Duodenal mucosa (tissue), 2 donors: ENCODE measurements around the gene FAM76A.
"Not testable (repeated sequence)": the region's sequence is repeated elsewhere in the genome, so short reads cannot be mapped to it uniquely, and the experiment has no call there.

Experiments
- H3K27ac ChIP-seq: one replicate; pipeline ENCODE4 v1.7.0; 2013; ENCODE audit warnings: low read depth, low read length
- H3K27me3 ChIP-seq, 2 donors: one replicate each; pipeline ENCODE4 v1.7.0; 2013; ENCODE audit warnings: low read length in 2 of 2, control low read depth in 1 of 2; ENCODE audit not compliant: insufficient read depth in 2 of 2, control insufficient read depth in 1 of 2
- H3K36me3 ChIP-seq, 2 donors: one replicate each; pipeline ENCODE4 v1.7.0; 2013; ENCODE audit warnings: low read length in 2 of 2, control low read depth in 1 of 2; ENCODE audit not compliant: insufficient read depth in 2 of 2, control insufficient read depth in 1 of 2
- H3K4me1 ChIP-seq, 2 donors: one replicate each; pipeline ENCODE4 v1.7.0; 2013; ENCODE audit warnings: low read length in 2 of 2, control low read depth in 1 of 2; ENCODE audit not compliant: insufficient read depth in 2 of 2, control insufficient read depth in 1 of 2
- H3K4me3 ChIP-seq, 2 donors: one replicate each; pipeline ENCODE4 v1.7.0; 2013; ENCODE audit warnings: low read length in 2 of 2, low read depth in 1 of 2
- H3K9ac ChIP-seq, 2 donors: one replicate each; pipeline ENCODE4 v1.7.0; 2013; ENCODE audit warnings: low read length in 2 of 2, low read depth in 1 of 2
- H3K9me3 ChIP-seq, 2 donors: one replicate each; pipeline ENCODE4 v1.7.0; 2013; ENCODE audit warnings: low read length in 2 of 2, control low read depth in 1 of 2; ENCODE audit not compliant: control insufficient read depth in 1 of 2

The FAM76A gene

DNA sequence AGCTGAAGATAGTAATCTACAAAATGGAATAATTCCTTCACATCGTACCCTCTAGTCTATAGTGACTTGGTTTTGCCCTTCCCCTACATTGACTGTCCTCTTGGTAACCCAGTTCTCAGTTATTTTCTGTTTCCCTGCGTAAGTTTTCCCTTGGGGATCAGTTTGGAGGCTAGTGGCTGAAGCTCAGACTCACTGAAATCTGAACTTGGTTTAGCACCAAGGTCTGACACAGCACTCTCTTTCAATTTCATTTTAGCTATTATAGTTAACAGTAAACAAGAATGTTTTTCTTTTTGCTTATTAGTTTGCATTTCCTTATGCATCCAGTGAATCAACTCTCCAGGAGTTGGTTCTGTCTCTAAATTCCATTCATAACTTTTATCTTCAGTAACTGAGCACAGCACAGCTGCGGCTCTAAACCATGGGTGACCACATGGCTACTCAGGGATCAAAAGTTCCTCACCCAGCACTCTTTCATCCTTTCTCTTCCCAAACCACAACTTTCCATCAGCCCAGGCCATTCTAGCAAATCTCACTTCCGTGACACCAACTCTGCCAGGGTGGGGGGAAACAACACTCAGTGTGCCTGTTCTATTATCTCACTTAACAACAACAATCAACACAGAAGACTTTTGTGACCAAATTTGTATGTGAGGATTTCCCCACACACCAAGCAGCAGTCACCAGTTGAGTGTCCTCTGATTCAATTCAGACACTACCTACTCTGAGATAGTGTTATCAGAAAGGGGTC is 36.2 kb upstream of the FAM76A start:
- Histone ChIP-seq H3K9ac (no peak overlapping the region), H3K4me3 (no peak overlapping the region), H3K4me1 (peaks cover 8 to 9% of the 10 kb centered on the region in 2 donors), H3K27me3 (no peaks in the 10 kb centered on the region), H3K9me3 (no peaks in the 10 kb centered on the region), H3K36me3 (no peaks in the 10 kb centered on the region), H3K27ac (no peak overlapping the region)

DNA sequence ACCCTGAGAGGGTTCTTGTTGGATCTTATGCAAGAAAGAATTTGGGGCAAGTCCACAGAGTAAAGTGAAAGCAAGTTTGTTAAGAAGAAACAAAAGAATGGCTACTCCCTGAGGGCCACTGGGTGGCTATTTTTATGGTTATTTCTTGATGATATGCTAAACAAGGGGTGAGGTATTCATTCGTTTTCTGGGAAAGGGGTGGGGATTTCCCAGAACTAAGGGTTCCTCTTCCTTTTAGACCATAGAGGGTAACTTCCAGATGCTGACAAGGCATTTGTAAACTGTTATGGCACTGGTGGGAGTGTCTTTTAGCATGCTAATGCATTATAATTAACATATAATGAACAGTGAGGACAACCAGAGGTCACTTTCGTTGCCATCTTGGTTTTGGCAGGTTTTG is 35.6 kb upstream of the FAM76A start:
- no peak overlapping the region for H3K9ac ChIP-seq
- H3K27me3 ChIP-seq, result no peaks in the 10 kb centered on the region
- H3K27ac ChIP-seq, result no peak overlapping the region
- no peaks in the 10 kb centered on the region for H3K36me3 ChIP-seq
- H3K4me1 ChIP-seq, result peaks cover 8 to 9% of the 10 kb centered on the region in 2 donors
- no peak overlapping the region for H3K4me3 ChIP-seq
- no peaks in the 10 kb centered on the region for H3K9me3 ChIP-seq

DNA sequence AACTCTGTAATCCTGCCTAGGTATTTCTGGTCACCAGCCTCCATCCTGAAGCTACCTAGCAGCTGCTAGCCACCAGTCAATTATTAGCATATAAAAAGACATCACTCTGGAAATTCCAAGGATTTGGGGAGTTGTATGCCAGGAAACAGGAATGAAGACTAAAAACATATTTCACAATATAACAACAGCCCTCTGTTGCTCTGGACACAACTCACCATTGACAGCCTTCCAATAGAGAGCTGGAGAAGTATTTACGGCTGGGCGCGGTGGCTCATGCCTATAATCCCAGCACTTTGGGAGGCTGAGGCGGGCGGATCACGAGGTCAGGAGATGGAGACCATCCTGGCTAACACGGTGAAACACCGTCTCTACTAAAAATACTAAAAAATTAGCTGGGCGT is 28.9 kb upstream of the FAM76A start:
- H3K9me3 ChIP-seq, H3K9ac ChIP-seq, H3K27ac ChIP-seq, H3K4me1 ChIP-seq, H3K27me3 ChIP-seq, H3K4me3 ChIP-seq, H3K36me3 ChIP-seq: not testable (repeated sequence)

DNA sequence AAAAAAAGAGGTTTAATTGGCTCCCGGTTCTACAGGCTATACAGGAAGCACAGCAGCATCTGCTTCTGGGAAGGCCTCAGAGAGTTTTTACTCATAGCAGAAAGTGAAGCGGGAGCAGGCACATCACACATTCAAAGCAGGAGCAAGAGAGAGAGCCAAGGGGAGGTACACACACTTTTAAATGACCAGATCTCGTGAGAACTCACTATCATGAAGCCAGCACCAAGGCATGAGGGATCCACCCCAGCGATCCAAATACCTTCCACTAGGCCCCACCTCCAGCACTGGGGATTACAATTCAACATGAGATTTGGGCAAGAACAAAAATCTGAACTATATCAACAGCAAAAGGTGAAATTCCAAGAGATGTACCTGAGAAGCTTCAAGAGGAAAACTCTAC is 20.8 kb upstream of the FAM76A start:
- H3K27me3 ChIP-seq, result no peaks in the 10 kb centered on the region
- H3K4me3 ChIP-seq, result no peak overlapping the region
- H3K9me3 ChIP-seq, result peaks cover 0 to 4% of the 10 kb centered on the region in 2 donors
- no peak overlapping the region for H3K9ac ChIP-seq
- H3K36me3 ChIP-seq, result no peaks in the 10 kb centered on the region
- H3K27ac ChIP-seq, result no peak overlapping the region
- no peaks in the 10 kb centered on the region for H3K4me1 ChIP-seq

DNA sequence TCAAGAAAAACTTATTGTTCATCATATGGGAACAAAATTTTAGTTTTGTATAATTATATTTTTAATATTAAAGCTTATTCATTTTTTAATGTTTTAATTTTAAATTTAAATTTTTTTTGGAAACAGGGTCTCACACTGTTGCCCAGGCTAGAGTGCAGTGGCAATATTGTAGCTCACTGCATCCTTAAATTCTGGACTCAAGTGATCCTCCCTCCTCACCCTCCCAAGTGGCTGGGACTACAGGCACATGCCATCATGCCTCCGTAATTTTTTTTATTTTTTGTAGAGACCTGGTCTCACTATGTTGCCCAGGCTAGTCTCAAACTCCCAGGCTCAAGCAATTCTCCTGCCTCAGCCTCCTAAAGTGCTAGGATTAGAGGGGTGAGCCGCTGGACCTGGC is 20.2 kb upstream of the FAM76A start:
- Histone ChIP-seq H3K9ac (no peak overlapping the region), H3K4me1 (no peaks in the 10 kb centered on the region), H3K4me3 (no peak overlapping the region), H3K27ac (no peak overlapping the region), H3K9me3 (peaks cover 0 to 4% of the 10 kb centered on the region in 2 donors), H3K36me3 (no peaks in the 10 kb centered on the region), H3K27me3 (no peaks in the 10 kb centered on the region)

DNA sequence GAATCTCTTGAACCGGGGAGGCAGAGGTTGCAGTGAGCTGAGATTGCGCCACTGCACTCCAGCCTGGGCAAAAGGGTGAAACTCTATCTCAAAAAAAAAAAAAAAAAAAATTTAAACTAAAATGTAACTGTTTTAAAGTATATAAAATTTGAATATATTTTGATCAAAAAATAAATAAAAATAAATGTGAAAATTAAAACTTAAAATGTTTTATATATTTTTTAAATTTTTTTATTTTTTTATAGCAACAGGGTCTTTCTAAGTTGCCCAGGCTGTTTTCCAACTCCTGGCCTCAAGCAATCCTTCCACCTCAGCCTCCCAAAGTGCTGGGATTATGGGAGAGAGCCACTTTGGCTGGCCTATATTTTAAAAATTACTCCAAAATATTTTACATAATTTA is 15.2 kb upstream of the FAM76A start:
- no peaks in the 10 kb centered on the region for H3K9me3 ChIP-seq
- no peaks in the 10 kb centered on the region for H3K4me1 ChIP-seq
- H3K4me3 ChIP-seq, result no peak overlapping the region
- H3K9ac ChIP-seq, result no peak overlapping the region
- H3K27ac ChIP-seq, result no peak overlapping the region
- H3K27me3 ChIP-seq, result no peaks in the 10 kb centered on the region
- no peaks in the 10 kb centered on the region for H3K36me3 ChIP-seq

DNA sequence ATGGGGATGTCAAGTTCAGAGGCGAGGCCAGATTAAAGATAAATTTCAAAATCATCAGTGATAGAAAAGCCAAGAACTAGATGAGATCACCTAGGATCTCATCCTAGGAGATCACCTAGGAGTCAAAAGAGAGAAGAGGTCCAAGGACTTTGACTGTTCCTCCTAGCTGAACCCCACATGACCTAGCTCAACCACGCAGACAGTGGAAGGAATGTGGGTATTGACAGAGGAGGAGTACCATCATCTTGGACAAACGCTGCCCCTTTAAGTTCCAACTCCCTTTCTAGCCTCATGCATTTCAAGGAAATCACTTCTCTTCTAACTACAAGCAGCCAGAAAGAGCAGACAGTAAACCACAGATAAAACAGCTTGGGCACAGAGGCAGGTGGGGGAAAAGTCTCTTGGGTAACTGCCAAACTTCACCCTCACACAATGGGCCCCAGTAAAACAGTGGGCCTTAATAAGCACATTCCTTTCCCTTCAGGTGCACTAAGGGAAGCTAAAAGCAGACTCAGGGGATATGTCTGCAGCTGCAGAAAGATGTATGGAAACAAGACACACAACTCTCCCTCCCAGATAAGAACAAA is 12.5 kb upstream of the FAM76A start:
- H3K27me3 ChIP-seq, result no peaks in the 10 kb centered on the region
- no peak overlapping the region for H3K9ac ChIP-seq
- no peaks in the 10 kb centered on the region for H3K4me1 ChIP-seq
- no peaks in the 10 kb centered on the region for H3K36me3 ChIP-seq
- H3K9me3 ChIP-seq, result peaks cover 0 to 9% of the 10 kb centered on the region in 2 donors
- H3K27ac ChIP-seq, result no peak overlapping the region
- no peak overlapping the region for H3K4me3 ChIP-seq

DNA sequence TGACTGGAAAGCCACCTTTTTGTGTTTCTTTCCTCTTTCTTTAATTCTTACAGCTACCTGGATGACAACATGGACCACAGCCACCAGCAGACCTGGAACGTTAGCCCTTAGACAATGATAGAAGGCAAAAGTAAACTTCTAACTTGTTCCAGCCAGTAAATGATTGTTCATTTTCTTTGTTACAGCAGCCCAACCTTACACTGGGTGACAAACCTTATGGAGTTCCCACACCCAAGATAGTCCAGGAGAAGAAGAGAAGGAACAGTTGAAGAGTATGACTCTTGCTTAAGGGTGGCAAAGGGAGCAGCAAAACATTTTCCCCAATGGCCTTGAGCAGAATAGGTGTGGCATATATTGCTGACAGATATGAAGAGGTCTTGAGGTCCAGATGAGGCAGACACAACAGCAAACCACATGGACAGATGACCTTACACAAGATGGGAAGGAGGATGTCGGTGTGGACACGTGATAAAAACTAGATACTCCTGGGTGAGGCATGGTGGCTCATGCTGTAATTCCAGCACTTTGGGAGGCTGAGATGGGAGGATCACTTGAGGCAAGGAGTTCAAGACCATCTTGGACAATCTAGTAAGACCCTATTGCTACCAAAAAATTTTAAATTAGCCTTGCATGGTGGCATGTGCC is 11.8 kb upstream of the FAM76A start:
- Histone ChIP-seq H3K36me3 (no peaks in the 10 kb centered on the region), H3K9me3 (peaks cover 0 to 9% of the 10 kb centered on the region in 2 donors), H3K27me3 (no peaks in the 10 kb centered on the region), H3K4me1 (no peaks in the 10 kb centered on the region), H3K27ac (no peak overlapping the region), H3K4me3 (no peak overlapping the region), H3K9ac (no peak overlapping the region)

DNA sequence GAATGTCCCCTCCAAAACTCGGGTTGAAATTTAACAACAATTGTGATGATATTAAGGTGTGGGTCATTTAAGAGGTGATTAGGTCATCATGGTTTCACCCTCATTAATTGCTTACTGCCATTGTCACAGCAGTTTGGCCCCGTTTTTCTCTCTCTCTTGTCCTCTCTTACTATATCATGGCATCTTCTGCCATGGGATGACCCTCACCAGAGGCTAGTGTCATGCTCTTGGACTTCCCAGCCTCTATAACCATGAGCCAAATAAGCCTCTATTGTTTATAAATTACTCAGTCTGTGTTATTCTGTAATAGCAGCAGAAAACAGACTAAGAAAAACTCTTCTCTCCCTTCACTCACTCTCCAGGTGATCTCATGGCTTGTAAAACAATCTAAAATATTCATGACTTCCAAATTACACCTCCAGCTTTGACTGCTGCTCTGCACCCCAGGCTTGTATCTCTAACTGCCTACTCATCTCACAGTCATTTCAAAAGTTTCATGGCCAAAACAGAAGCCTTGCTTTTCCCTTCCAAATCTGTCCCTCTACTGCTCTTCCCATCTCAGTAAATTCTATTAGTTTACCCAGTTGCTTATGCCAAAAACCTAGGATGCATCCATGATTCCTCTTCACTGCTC is 9.4 kb upstream of the FAM76A start:
- no peaks in the 10 kb centered on the region for H3K4me1 ChIP-seq
- no peak overlapping the region for H3K27ac ChIP-seq
- no peaks in the 10 kb centered on the region for H3K36me3 ChIP-seq
- H3K4me3 ChIP-seq, result no peak overlapping the region
- H3K9me3 ChIP-seq, result peaks cover 0 to 9% of the 10 kb centered on the region in 2 donors
- no peak overlapping the region for H3K9ac ChIP-seq
- H3K27me3 ChIP-seq, result no peaks in the 10 kb centered on the region
